GM12801 (cell line): ENCODE measurements around the gene CES5A.

Experiments
- CTCF ChIP-seq: IDR thresholded peaks from one replicate; pipeline ENCODE4 v1.5.1; 2011; ENCODE audit warnings: control low read depth; ENCODE audit not compliant: insufficient read length; ENCODE audit errors: extremely low read depth

CES5A gene

GRCh38 chr16:55900616-55901393, 25.6 kb upstream of the CES5A start:
- TF ChIP-seq CTCF, result no peak

GRCh38 chr16:55899857-55900256, 24.7 kb upstream of the CES5A start:
- TF ChIP-seq CTCF, result no peak

DNA sequence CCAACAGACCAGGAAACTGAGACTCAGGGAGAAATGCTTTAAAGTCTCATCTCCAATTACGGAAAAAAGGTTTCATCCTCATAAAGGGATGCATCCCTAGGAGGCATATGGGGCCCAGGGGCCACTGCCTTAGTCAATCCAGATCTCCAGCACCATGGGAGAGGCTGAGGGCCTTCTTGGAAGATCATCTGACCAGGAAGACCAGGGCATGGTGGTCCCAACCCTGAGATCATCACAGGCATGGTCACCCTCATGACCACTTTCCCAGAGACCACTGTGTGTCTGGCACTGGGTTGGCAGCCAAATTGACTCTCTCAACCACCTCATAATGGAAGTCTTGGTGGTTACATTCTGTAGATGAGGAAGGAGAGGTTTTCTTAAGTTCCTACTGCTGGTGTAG, 23.4 kb upstream of the CES5A start:
- no peak for TF ChIP-seq CTCF

- TF ChIP-seq CTCF, result no peak
Observed at GRCh38 chr16:55892821-55893220, 17.6 kb upstream of the CES5A start.

- no peak for TF ChIP-seq CTCF
Observed at GRCh38 chr16:55889518-55889917, 14.3 kb upstream of the CES5A start.

GRCh38 chr16:55888546-55888945, 13.4 kb upstream of the CES5A start:
- no peak for TF ChIP-seq CTCF

GRCh38 chr16:55876854-55877253, 1.7 kb upstream of the CES5A start:
- no peak for TF ChIP-seq CTCF
